Loucy (cell line): Measurements from ENCODE around the gene OR8K5.

Experiments used
- H2AFZ ChIP-seq: fragments of 200-600 bp; sonication (generic); 2 replicates; pipeline ENCODE4 v1.6.0; 2016; ENCODE audit warnings: antibody characterized with exemption, mild to moderate bottlenecking, low read length, moderate library complexity
- H3F3A ChIP-seq: fragments of 200-600 bp; 2 replicates; pipeline ENCODE4 v1.6.0; 2016; ENCODE audit warnings: antibody characterized with exemption, low read depth, mild to moderate bottlenecking
- H3K27me3 ChIP-seq: fragments of 200-600 bp; sonication (generic); 2 replicates; pipeline ENCODE4 v1.6.1; 2014; ENCODE audit warnings: low read length, mild to moderate bottlenecking; ENCODE audit not compliant: insufficient read depth, poor library complexity, severe bottlenecking
- H3K36me3 ChIP-seq: fragments of 200-600 bp; sonication (generic); 2 replicates; pipeline ENCODE4 v1.6.1; 2016; ENCODE audit warnings: low read length; ENCODE audit not compliant: insufficient read depth
- H3K4me1 ChIP-seq: fragments of 200-600 bp; sonication (generic); 2 replicates; pipeline ENCODE4 v1.5.1; 2014; ENCODE audit warnings: low read length, mild to moderate bottlenecking; ENCODE audit not compliant: insufficient read depth, poor library complexity, severe bottlenecking
- H3K4me2 ChIP-seq: fragments of 200-600 bp; sonication (generic); 2 replicates; pipeline ENCODE4 v1.6.0; 2014; ENCODE audit warnings: antibody characterized with exemption, low read length, low read depth, mild to moderate bottlenecking; ENCODE audit not compliant: poor library complexity, severe bottlenecking
- H3K4me3 ChIP-seq: fragments of 200-600 bp; sonication (generic); 2 replicates; pipeline ENCODE4 v1.5.1; 2014; ENCODE audit warnings: low read length, mild to moderate bottlenecking, mixed read lengths; ENCODE audit not compliant: poor library complexity, severe bottlenecking
- H3K79me2 ChIP-seq: fragments of 200-600 bp; sonication (generic); 2 replicates; pipeline ENCODE4 v1.6.1; 2014; ENCODE audit warnings: low read length; ENCODE audit not compliant: insufficient read depth
- H3K9ac ChIP-seq: fragments of 200-600 bp; sonication (generic); 2 replicates; pipeline ENCODE4 v1.6.0; 2014; ENCODE audit warnings: mild to moderate bottlenecking, low read depth, low read length, moderate library complexity; ENCODE audit not compliant: poor library complexity, severe bottlenecking
- H3K9me2 ChIP-seq: fragments of 200-600 bp; sonication (generic); replicated peaks from 2 replicates; pipeline ENCODE4 v1.6.1; 2016; ENCODE audit warnings: low read depth, low read length, mixed read lengths
- H3K9me3 ChIP-seq: fragments of 200-600 bp; sonication (generic); 2 replicates; pipeline ENCODE4 v1.6.1; 2014; ENCODE audit warnings: mild to moderate bottlenecking, antibody characterized with exemption, low read length, low read depth; ENCODE audit not compliant: insufficient read depth
- H4K20me1 ChIP-seq: fragments of 200-600 bp; sonication (generic); 2 replicates; pipeline ENCODE4 v1.6.0; 2014; ENCODE audit warnings: antibody characterized with exemption, low read length, mild to moderate bottlenecking; ENCODE audit not compliant: insufficient read depth, poor library complexity, severe bottlenecking
- EZH2phosphoT487 ChIP-seq: fragments of 200-600 bp; IDR thresholded peaks from 2 replicates; pipeline ENCODE4 v1.6.1; 2018; ENCODE audit warnings: antibody characterized with exemption, mild to moderate bottlenecking, moderate library complexity, borderline replicate concordance
- TF ChIP-seq, protein P1 (sequence below): fragments of 200-600 bp; sonication (generic); conservative IDR thresholded peaks from 2 replicates; pipeline ENCODE4 v1.5.1; 2014; ENCODE audit warnings: mild to moderate bottlenecking, antibody characterized with exemption, low read length

The OR8K5 gene

DNA sequence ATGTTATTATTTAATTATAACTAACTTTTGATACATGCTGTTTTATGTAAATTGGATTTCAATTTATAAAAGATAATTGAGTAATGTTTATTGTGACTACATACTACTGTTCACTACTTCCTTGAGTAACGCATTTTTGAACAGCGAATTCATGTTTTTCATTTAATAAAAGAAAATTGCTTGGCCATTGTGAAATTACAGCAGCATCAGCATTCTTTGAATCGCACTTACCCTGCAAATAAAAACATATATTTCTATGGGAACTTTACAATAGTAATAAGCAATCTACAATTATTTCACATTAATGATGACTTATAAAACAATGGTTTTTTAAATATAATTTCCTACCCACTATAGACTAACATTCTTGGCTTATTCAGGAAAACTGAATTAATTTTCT, 36.6 kb upstream of the OR8K5 start:
- no peaks in the 10 kb centered on the region for H3K36me3 ChIP-seq
- H3K9me2 ChIP-seq, result no peaks in the 10 kb centered on the region
- no peaks in the 10 kb centered on the region for H4K20me1 ChIP-seq
- H3F3A ChIP-seq, result no peaks in the 10 kb centered on the region
- no peak overlapping the region for H3K4me3 ChIP-seq
- no peaks in the 10 kb centered on the region for H3K9me3 ChIP-seq
- no peak overlapping the region for H2AFZ ChIP-seq
- no peak overlapping the region for H3K9ac ChIP-seq
- TF ChIP-seq EZH2phosphoT487, result no peak
- TF ChIP-seq, protein P1, sequence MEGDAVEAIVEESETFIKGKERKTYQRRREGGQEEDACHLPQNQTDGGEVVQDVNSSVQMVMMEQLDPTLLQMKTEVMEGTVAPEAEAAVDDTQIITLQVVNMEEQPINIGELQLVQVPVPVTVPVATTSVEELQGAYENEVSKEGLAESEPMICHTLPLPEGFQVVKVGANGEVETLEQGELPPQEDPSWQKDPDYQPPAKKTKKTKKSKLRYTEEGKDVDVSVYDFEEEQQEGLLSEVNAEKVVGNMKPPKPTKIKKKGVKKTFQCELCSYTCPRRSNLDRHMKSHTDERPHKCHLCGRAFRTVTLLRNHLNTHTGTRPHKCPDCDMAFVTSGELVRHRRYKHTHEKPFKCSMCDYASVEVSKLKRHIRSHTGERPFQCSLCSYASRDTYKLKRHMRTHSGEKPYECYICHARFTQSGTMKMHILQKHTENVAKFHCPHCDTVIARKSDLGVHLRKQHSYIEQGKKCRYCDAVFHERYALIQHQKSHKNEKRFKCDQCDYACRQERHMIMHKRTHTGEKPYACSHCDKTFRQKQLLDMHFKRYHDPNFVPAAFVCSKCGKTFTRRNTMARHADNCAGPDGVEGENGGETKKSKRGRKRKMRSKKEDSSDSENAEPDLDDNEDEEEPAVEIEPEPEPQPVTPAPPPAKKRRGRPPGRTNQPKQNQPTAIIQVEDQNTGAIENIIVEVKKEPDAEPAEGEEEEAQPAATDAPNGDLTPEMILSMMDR, result no peak
- H3K79me2 ChIP-seq, result no peaks in the 10 kb centered on the region
- H3K4me2 ChIP-seq, result no peak overlapping the region
- no peaks in the 10 kb centered on the region for H3K4me1 ChIP-seq
- no peaks in the 10 kb centered on the region for H3K27me3 ChIP-seq

GRCh38 chr11:56188602-56189001, 28.5 kb upstream of the OR8K5 start:
- H3K4me3 ChIP-seq, result no peak overlapping the region
- no peaks in the 10 kb centered on the region for H3K9me3 ChIP-seq

GRCh38 chr11:56183459-56183858, 23.3 kb upstream of the OR8K5 start:
- Histone ChIP-seq H3K36me3 (no peaks in the 10 kb centered on the region), H3K9me3 (no peaks in the 10 kb centered on the region), H2AFZ (no peak overlapping the region), H3K9ac (no peak overlapping the region), H3K27me3 (no peaks in the 10 kb centered on the region), H3K9me2 (no peaks in the 10 kb centered on the region), H4K20me1 (no peaks in the 10 kb centered on the region), H3K4me2 (no peak overlapping the region), H3K4me1 (no peaks in the 10 kb centered on the region), H3K4me3 (no peak overlapping the region), H3K79me2 (no peaks in the 10 kb centered on the region), H3F3A (no peaks in the 10 kb centered on the region)
- TF ChIP-seq EZH2phosphoT487, result no peak
- TF ChIP-seq, protein P1, result no peak

More at GRCh38 chr11:56188602-56189001, 28.5 kb upstream of the OR8K5 start:
- Histone ChIP-seq H3K36me3 (no peaks in the 10 kb centered on the region), H3K4me2 (no peak overlapping the region), H3K9me2 (no peaks in the 10 kb centered on the region), H2AFZ (no peak overlapping the region), H4K20me1 (no peaks in the 10 kb centered on the region), H3K4me1 (no peaks in the 10 kb centered on the region), H3K27me3 (no peaks in the 10 kb centered on the region), H3F3A (no peaks in the 10 kb centered on the region), H3K79me2 (no peaks in the 10 kb centered on the region), H3K9ac (no peak overlapping the region)
- TF ChIP-seq EZH2phosphoT487, result no peak
- TF ChIP-seq, protein P1, result no peak
